ENCODE results near the gene PELI1.

Gene PELI1

GRCh38 chr2:64133354-64133753, 10.9 kb downstream of the PELI1 start:
- no peak overlapping the region for H3K4me3 ChIP-seq (ENCODE audit: low read length)
- H3K27ac ChIP-seq (ENCODE audit: low read length): no peak overlapping the region
- H3K4me1 ChIP-seq (ENCODE audit: insufficient read depth, low read length): peaks cover 46% of the 10 kb centered on the region
- H3K36me3 ChIP-seq (ENCODE audit: insufficient read depth, low read depth, low read length): no peaks in the 10 kb centered on the region
- H3K27me3 ChIP-seq (ENCODE audit: insufficient read depth, low read length): no peaks in the 10 kb centered on the region
- no peak overlapping the region for H3K9ac ChIP-seq (ENCODE audit: low read depth, low read length)
- no peaks in the 10 kb centered on the region for H3K9me3 ChIP-seq (ENCODE audit: insufficient read depth, low read depth, low read length)

GRCh38 chr2:64130333-64130732, 13.9 kb downstream of the PELI1 start:
- H3K4me3 ChIP-seq (ENCODE audit: low read length): no peak overlapping the region

GRCh38 chr2:64128943-64129391, 15.3 kb downstream of the PELI1 start:
- Histone ChIP-seq H3K27ac (ENCODE audit: low read length) (no peak overlapping the region), H3K27me3 (ENCODE audit: insufficient read depth, low read length) (no peaks in the 10 kb centered on the region), H3K36me3 (ENCODE audit: insufficient read depth, low read depth, low read length) (no peaks in the 10 kb centered on the region), H3K9me3 (ENCODE audit: insufficient read depth, low read depth, low read length) (no peaks in the 10 kb centered on the region), H3K4me3 (ENCODE audit: low read length) (0 out of 2 replicates have a peak overlapping the region, but pooled peaks have one; percentile 7), H3K4me1 (ENCODE audit: insufficient read depth, low read length) (peaks cover 36% of the 10 kb centered on the region), H3K9ac (ENCODE audit: low read depth, low read length) (0 out of 2 replicates have a peak overlapping the region, but pooled peaks have one; percentile 1)

More at GRCh38 chr2:64130333-64130732, 13.9 kb downstream of the PELI1 start:
- no peak overlapping the region for H3K27ac ChIP-seq (ENCODE audit: low read length)
- no peaks in the 10 kb centered on the region for H3K36me3 ChIP-seq (ENCODE audit: insufficient read depth, low read depth, low read length)
- no peak overlapping the region for H3K9ac ChIP-seq (ENCODE audit: low read depth, low read length)
- no peaks in the 10 kb centered on the region for H3K9me3 ChIP-seq (ENCODE audit: insufficient read depth, low read depth, low read length)
- peaks cover 42% of the 10 kb centered on the region for H3K4me1 ChIP-seq (ENCODE audit: insufficient read depth, low read length)
- H3K27me3 ChIP-seq (ENCODE audit: insufficient read depth, low read length): no peaks in the 10 kb centered on the region

GRCh38 chr2:64128406-64128805, 15.8 kb downstream of the PELI1 start:
- no peaks in the 10 kb centered on the region for H3K36me3 ChIP-seq (ENCODE audit: insufficient read depth, low read depth, low read length)
- H3K9me3 ChIP-seq (ENCODE audit: insufficient read depth, low read depth, low read length): no peaks in the 10 kb centered on the region
- H3K4me3 ChIP-seq (ENCODE audit: low read length): no peak overlapping the region
- H3K4me1 ChIP-seq (ENCODE audit: insufficient read depth, low read length): peaks cover 34% of the 10 kb centered on the region
- no peaks in the 10 kb centered on the region for H3K27me3 ChIP-seq (ENCODE audit: insufficient read depth, low read length)
- 0 out of 2 replicates have a peak overlapping the region, but pooled peaks have one; percentile 1 for H3K9ac ChIP-seq (ENCODE audit: low read depth, low read length)
- H3K27ac ChIP-seq (ENCODE audit: low read length): no peak overlapping the region

GRCh38 chr2:64127119-64127518, 17.1 kb downstream of the PELI1 start:
- Histone ChIP-seq H3K27me3 (ENCODE audit: insufficient read depth, low read length) (no peaks in the 10 kb centered on the region), H3K27ac (ENCODE audit: low read length) (no peak overlapping the region), H3K4me1 (ENCODE audit: insufficient read depth, low read length) (peaks cover 26% of the 10 kb centered on the region), H3K4me3 (ENCODE audit: low read length) (no peak overlapping the region), H3K9me3 (ENCODE audit: insufficient read depth, low read depth, low read length) (no peaks in the 10 kb centered on the region), H3K36me3 (ENCODE audit: insufficient read depth, low read depth, low read length) (no peaks in the 10 kb centered on the region), H3K9ac (ENCODE audit: low read depth, low read length) (no peak overlapping the region)

GRCh38 chr2:64126601-64127000, 17.6 kb downstream of the PELI1 start:
- Histone ChIP-seq H3K4me3 (ENCODE audit: low read length) (no peak overlapping the region), H3K27me3 (ENCODE audit: insufficient read depth, low read length) (no peaks in the 10 kb centered on the region), H3K27ac (ENCODE audit: low read length) (no peak overlapping the region), H3K9ac (ENCODE audit: low read depth, low read length) (no peak overlapping the region), H3K36me3 (ENCODE audit: insufficient read depth, low read depth, low read length) (no peaks in the 10 kb centered on the region), H3K4me1 (ENCODE audit: insufficient read depth, low read length) (peaks cover 22% of the 10 kb centered on the region), H3K9me3 (ENCODE audit: insufficient read depth, low read depth, low read length) (no peaks in the 10 kb centered on the region)

- no peaks in the 10 kb centered on the region for H3K27me3 ChIP-seq (ENCODE audit: insufficient read depth, low read length)
- H3K36me3 ChIP-seq (ENCODE audit: insufficient read depth, low read depth, low read length): no peaks in the 10 kb centered on the region
- no peaks in the 10 kb centered on the region for H3K9me3 ChIP-seq (ENCODE audit: insufficient read depth, low read depth, low read length)
- no peak overlapping the region for H3K4me3 ChIP-seq (ENCODE audit: low read length)
- H3K9ac ChIP-seq (ENCODE audit: low read depth, low read length): no peak overlapping the region
- H3K4me1 ChIP-seq (ENCODE audit: insufficient read depth, low read length): peaks cover 20% of the 10 kb centered on the region
- no peak overlapping the region for H3K27ac ChIP-seq (ENCODE audit: low read length)
Measured at GRCh38 chr2:64124571-64124970, 19.6 kb downstream of the PELI1 start.

- Histone ChIP-seq H3K27ac (ENCODE audit: low read length) (no peak overlapping the region), H3K9ac (ENCODE audit: low read depth, low read length) (no peak overlapping the region), H3K4me1 (ENCODE audit: insufficient read depth, low read length) (peaks cover 18% of the 10 kb centered on the region), H3K27me3 (ENCODE audit: insufficient read depth, low read length) (no peaks in the 10 kb centered on the region), H3K4me3 (ENCODE audit: low read length) (no peak overlapping the region), H3K36me3 (ENCODE audit: insufficient read depth, low read depth, low read length) (no peaks in the 10 kb centered on the region), H3K9me3 (ENCODE audit: insufficient read depth, low read depth, low read length) (no peaks in the 10 kb centered on the region)
Measured at GRCh38 chr2:64124168-64124567, 20.1 kb downstream of the PELI1 start.

- Histone ChIP-seq H3K36me3 (ENCODE audit: insufficient read depth, low read depth, low read length) (no peaks in the 10 kb centered on the region), H3K27me3 (ENCODE audit: insufficient read depth, low read length) (no peaks in the 10 kb centered on the region), H3K9ac (ENCODE audit: low read depth, low read length) (no peak overlapping the region), H3K9me3 (ENCODE audit: insufficient read depth, low read depth, low read length) (no peaks in the 10 kb centered on the region), H3K4me1 (ENCODE audit: insufficient read depth, low read length) (peaks cover 13% of the 10 kb centered on the region), H3K27ac (ENCODE audit: low read length) (no peak overlapping the region), H3K4me3 (ENCODE audit: low read length) (no peak overlapping the region)
Measured at GRCh38 chr2:64123740-64124139, 20.5 kb downstream of the PELI1 start.

GRCh38 chr2:64122358-64122757, 21.9 kb downstream of the PELI1 start:
- Histone ChIP-seq H3K9ac (ENCODE audit: low read depth, low read length) (no peak overlapping the region), H3K27ac (ENCODE audit: low read length) (no peak overlapping the region), H3K27me3 (ENCODE audit: insufficient read depth, low read length) (no peaks in the 10 kb centered on the region), H3K9me3 (ENCODE audit: insufficient read depth, low read depth, low read length) (no peaks in the 10 kb centered on the region), H3K4me1 (ENCODE audit: insufficient read depth, low read length) (peaks cover 7% of the 10 kb centered on the region; the same call in 1 of the 2 replicates), H3K36me3 (ENCODE audit: insufficient read depth, low read depth, low read length) (no peaks in the 10 kb centered on the region), H3K4me3 (ENCODE audit: low read length) (no peak overlapping the region)

- no peak overlapping the region for H3K4me3 ChIP-seq (ENCODE audit: low read length)
Measured at GRCh38 chr2:64120928-64121327, 23.3 kb downstream of the PELI1 start.

GRCh38 chr2:64120008-64120407, 24.2 kb downstream of the PELI1 start:
- no peak overlapping the region for H3K4me3 ChIP-seq (ENCODE audit: low read length)
- no peaks in the 10 kb centered on the region for H3K9me3 ChIP-seq (ENCODE audit: insufficient read depth, low read depth, low read length)
- H3K27ac ChIP-seq (ENCODE audit: low read length): no peak overlapping the region
- H3K36me3 ChIP-seq (ENCODE audit: insufficient read depth, low read depth, low read length): no peaks in the 10 kb centered on the region
- peaks cover 7% of the 10 kb centered on the region; the same call in 1 of the 2 replicates for H3K4me1 ChIP-seq (ENCODE audit: insufficient read depth, low read length)
- no peaks in the 10 kb centered on the region for H3K27me3 ChIP-seq (ENCODE audit: insufficient read depth, low read length)
- H3K9ac ChIP-seq (ENCODE audit: low read depth, low read length): no peak overlapping the region

More at GRCh38 chr2:64120928-64121327, 23.3 kb downstream of the PELI1 start:
- Histone ChIP-seq H3K4me1 (ENCODE audit: insufficient read depth, low read length) (peaks cover 7% of the 10 kb centered on the region; the same call in 1 of the 2 replicates), H3K36me3 (ENCODE audit: insufficient read depth, low read depth, low read length) (no peaks in the 10 kb centered on the region), H3K9ac (ENCODE audit: low read depth, low read length) (no peak overlapping the region), H3K27me3 (ENCODE audit: insufficient read depth, low read length) (no peaks in the 10 kb centered on the region), H3K9me3 (ENCODE audit: insufficient read depth, low read depth, low read length) (no peaks in the 10 kb centered on the region), H3K27ac (ENCODE audit: low read length) (no peak overlapping the region)
